HG03442 (cell line): ENCODE results near the gene UBE2C.
"Not testable (repeated sequence)": the region's sequence is repeated elsewhere in the genome, so short reads cannot be mapped to it uniquely, and the experiment has no call there.

Experiments
- ATAC-seq: cut with Tn5 transposase; IDR thresholded peaks from one replicate; pipeline ENCODE4 v1.9.1; 2021; ENCODE audit warnings: mild to moderate bottlenecking, moderate library complexity; ENCODE audit not compliant: unreplicated experiment

UBE2C gene

DNA sequence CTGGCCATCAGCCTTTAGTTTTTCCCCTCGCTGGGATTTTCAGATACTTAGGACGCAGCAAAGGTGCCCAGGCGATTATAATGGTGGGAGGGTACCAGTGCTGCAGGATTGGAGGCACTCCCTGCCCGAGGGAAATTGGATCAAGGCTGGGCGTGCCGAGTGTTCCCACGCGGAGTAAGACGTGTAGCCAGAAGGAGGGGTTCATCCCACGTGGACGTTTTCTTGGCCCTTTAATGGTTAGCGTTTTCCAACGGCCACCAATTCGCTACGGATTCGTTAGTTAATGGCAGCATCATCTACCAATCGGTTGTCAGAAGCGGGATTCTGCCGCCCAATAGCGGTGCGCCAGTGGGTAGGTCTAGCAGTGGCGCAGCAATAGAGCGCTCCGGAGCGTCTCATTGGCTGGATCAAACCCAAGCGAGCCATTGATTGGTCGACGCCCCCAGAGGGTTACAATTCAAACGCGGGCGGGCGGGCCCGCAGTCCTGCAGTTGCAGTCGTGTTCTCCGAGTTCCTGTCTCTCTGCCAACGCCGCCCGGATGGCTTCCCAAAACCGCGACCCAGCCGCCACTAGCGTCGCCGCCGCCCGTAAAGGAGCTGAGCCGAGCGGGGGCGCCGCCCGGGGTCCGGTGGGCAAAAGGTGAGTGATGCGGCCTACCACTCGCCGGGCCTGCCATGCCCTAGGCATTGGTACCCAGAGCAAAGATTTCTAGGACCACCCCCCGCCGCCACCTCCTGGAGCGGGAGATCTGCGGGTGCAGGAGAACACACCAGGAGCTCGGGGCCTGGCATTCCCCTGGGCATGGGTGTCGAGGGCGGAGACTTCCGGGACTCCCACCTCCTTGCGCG lies at the start of gene UBE2C:
Gene UBE2C (plus strand): TSS at position 488 of the 849 bp plus-strand sequence. CDS start 52 bp downstream, at position 540.
- peak; percentile 98 for ATAC-seq

- ATAC-seq = not testable (repeated sequence)
Observed at GRCh38 chr20:45764618-45765282, 47.7 kb upstream of the UBE2C start.

DNA sequence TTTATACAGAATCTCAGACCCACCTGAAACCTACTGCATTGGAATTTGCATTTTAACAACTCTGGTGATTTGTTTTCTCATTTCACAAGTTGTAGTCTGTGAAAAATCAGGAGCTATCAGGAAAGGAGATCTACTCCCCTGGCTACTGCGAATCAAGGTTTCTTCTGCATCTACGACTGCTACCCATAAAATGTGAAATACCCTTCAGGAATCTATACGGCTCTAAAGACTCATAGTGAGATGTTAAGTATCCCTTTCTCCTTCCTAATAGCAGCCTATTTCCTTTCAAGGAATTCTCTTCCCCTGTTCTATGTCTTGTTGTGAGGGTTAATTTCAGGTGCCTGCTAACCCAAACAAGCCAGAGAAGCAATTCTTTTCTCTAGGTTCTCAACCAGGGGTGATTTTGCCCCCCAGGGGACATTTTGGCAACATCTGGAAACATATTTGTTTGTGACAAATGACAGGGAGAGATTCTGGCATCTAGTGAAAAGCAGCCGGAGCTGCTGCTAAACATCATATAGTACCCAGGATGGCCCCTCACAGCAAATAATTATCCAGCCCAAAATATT lies 47.1 kb upstream of the UBE2C start:
- ATAC-seq = no peak

- no peak for ATAC-seq
Observed at GRCh38 chr20:45765980-45766379, 46.5 kb upstream of the UBE2C start.

GRCh38 chr20:45768479-45768878 lies 44.0 kb upstream of the UBE2C start:
- ATAC-seq = no peak

DNA sequence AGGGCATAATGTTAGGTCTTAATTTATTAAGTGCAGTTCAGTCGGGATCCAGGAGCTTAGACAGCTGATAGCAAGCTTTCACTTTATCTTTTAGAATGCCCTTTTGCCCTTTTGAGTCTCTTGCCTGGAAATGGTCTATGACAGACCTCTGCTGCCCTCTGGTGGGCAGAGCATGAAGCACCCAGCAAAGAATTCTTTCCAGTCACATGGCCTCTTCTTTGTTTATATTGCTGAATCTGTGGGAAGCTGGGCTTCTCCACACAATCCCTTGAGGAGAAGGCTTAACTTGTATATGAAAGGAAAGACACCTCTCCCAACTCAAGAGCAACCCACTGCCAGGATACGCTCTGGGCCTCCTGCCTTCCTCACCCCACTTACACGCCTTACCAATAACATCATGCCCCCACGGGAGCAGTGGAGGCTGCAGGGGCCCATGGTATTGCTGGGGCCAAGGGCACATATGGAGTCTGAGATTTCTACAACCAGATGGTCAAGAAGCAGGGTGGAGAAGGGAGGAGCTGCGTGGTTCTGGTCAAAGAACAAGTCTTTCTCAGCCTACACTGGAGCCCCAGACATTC lies 41.2 kb upstream of the UBE2C start:
- no peak for ATAC-seq

- no peak for ATAC-seq
Observed at GRCh38 chr20:45772693-45773092, 39.8 kb upstream of the UBE2C start.

DNA sequence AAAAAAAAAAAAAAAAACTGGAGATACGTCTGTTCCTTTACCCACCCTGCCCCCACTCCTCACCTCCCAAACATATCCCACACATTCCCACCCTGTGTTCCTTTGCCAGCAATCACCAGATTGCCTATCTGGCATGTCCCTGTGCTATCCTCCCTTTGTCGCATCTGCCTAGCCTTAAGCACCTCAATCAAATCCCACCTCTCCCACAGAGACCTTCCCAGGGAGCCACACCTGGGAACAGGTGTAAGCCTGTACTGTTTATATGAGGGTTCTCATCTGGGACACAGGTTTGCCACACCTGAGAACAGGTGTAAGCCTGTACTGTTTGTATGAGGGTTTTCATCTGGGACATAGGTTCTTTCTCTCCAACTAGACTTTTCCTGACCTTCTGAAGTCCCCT lies 37.5 kb upstream of the UBE2C start:
- no peak for ATAC-seq

DNA sequence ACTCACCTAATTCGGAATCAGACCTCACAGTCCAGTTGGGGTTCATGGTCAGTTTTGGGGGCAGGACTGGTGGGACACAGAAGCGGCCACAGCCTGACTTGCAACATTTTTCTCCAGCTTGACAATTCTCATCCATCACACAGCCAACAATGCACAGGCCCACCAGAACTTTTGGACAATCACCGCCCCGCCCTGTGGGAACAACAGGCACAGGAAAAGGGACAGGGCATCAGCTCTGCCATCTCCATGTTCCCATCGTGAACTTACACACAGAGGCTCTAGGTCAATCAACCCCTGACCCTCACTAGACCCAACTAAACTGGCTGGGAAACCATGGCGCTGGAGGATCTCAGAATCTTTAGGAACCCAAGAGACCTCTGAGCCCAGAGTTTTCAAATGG lies 37.0 kb upstream of the UBE2C start:
- ATAC-seq = no peak

DNA sequence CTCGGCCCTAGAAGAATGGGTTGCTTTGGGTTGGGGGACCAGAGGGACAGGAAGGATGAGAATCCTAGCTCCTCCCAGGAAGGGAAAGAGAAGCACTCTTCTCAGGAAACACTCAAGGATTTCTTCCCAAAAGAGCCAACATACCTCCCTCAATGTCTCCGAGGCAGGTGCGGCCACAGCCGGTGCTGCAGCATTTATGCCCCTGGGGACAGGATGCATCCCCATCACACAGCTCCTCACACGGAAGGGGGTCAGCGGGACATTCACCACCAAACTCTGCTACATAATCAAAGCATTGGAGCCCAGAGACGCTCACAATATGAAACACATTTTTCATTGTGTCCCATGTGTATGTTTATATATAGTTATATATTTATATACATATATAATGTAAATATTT lies 35.5 kb upstream of the UBE2C start:
- ATAC-seq = no peak

- no peak for ATAC-seq
Observed at GRCh38 chr20:45779011-45779915, 33.2 kb upstream of the UBE2C start.

- no peak for ATAC-seq
Observed at GRCh38 chr20:45780159-45780558, 32.3 kb upstream of the UBE2C start.

DNA sequence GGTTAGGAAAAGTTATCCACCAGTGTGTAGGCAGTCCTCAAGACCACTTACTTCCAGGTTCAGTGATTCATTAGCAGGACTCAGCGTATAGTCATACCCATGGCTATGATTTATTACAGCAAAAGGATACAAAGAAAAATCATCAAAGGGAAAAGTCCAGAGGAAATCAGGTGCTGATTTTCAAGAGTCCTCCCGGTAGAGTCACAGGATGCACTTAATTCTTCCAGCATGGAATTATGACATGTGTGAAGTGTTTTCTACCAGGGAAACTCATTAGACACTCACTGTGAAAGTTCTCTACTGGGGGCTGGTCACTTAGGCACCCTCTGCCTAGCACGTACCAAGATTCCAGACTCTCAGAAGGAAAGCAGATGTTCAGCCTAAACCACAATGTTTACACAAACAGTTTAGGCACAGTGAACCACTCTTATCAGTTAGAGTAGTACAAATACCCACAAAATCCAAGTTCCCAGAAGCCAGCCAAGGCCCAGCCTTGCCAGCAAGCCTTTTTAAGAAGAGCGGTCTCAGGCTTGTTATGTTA lies 31.0 kb upstream of the UBE2C start:
- ATAC-seq = no peak

- no peak for ATAC-seq
Observed at GRCh38 chr20:45782890-45783289, 29.6 kb upstream of the UBE2C start.

DNA sequence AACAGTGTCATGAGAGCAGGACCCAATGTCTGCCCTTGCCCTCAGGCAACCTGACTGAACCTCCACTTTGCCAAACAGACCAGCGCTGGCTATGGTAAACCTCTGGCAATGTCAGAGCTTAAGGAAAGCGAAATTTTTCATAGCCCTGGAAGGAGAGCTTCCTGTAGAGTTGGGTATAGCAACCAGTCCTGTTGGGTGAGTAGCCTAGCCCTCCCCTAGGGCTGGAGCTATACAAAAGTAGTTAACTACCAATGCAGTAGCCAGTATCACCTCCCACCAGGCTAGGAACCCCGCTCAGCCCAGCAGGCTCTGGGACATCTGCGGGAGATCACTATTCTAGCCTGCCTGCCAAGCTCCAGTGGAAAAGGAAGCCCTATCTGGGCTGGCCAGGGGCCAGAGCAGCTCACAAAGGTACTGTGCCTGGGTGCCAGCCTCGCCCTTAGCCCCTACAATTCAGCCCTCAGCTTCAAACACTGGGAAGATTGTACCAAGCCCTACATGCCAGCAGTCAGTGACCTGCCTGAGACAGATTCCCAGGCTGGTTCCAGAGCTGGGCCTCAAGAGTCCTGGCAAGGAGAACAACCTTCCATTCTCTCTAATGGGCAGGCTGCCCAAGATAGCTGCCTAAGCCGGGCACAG lies 28.7 kb upstream of the UBE2C start:
- ATAC-seq = no peak

GRCh38 chr20:45788351-45788750 lies 24.1 kb upstream of the UBE2C start:
- ATAC-seq = no peak

GRCh38 chr20:45792317-45793118 lies 19.9 kb upstream of the UBE2C start:
- ATAC-seq = no peak

- no peak for ATAC-seq
Observed at GRCh38 chr20:45796337-45797065, 15.9 kb upstream of the UBE2C start.
